ENCODE measurements around the gene ATP10A. TPM values are rescaled to one million over a fixed set of nuclear protein-coding genes. Genes with fewer than 3 reads are reported as not detected.
A peak's percentile ranks its signal among the peaks of the same experiment; 100 is the strongest.
"Not testable (repeated sequence)": the region's sequence is repeated elsewhere in the genome, so short reads cannot be mapped to it uniquely, and the experiment has no call there.

Gene ATP10A
- total and polyA plus RNA-seq, 2 donors from 2014 or later, result 4.0 to 6.8 TPM

DNA sequence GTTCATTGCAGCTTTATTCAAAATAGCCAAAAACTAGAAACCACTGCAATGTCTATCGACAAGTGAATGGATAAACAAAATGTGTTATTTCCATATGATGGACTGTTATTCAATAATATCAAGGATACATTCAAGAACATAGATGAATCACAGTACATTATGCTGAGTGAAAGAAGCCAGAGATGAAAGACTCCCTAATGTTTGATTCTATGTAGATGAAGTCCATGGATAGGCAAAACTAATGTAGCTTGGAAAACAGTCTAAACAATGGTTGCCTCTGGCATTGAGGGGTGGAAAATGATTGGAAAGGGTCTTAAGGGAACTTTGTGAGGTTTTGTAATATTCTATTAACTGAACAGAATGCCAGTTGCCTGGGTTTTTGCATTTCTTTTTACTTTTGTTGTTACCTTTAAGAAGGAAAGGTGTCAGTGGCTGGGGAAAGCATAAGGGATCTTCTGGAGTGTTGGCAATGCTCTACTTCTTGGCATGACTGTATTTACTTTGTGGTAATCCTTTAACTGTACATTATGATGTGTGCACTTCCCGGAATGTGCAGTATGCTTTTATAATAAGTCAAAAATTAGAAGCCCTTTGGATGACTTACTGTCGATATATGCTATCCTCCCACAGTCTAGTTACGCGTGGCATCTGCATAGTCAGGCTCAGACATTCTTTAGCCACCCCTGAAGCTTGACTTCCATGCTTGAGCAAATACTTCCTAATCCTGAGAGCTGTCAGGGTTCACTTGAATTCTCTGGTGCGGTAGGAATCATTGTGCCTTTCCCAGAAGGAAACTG lies 20.5 kb upstream of the ATP10A start:
- H3K36me3 ChIP-seq (ENCODE audit: control insufficient read depth in 2 of 3, insufficient read depth in 3 of 3, low read length in 3 of 3), result no peaks in the 10 kb centered on the region
- no peaks in the 10 kb centered on the region for H3K9me3 ChIP-seq (ENCODE audit: control insufficient read depth in 2 of 3, insufficient read depth in 1 of 3, low read length in 3 of 3)
- intact Hi-C loops (cut with DNase I), result no loop called here
- TF ChIP-seq, protein P1, sequence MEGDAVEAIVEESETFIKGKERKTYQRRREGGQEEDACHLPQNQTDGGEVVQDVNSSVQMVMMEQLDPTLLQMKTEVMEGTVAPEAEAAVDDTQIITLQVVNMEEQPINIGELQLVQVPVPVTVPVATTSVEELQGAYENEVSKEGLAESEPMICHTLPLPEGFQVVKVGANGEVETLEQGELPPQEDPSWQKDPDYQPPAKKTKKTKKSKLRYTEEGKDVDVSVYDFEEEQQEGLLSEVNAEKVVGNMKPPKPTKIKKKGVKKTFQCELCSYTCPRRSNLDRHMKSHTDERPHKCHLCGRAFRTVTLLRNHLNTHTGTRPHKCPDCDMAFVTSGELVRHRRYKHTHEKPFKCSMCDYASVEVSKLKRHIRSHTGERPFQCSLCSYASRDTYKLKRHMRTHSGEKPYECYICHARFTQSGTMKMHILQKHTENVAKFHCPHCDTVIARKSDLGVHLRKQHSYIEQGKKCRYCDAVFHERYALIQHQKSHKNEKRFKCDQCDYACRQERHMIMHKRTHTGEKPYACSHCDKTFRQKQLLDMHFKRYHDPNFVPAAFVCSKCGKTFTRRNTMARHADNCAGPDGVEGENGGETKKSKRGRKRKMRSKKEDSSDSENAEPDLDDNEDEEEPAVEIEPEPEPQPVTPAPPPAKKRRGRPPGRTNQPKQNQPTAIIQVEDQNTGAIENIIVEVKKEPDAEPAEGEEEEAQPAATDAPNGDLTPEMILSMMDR (IDR thresholded peaks at IDR 0.05; ENCODE audit: borderline replicate concordance, extremely low read depth, insufficient read depth), result no peak
- no peak overlapping the region for H3K9ac ChIP-seq (ENCODE audit: low read length in 3 of 3)
- H3K4me3 ChIP-seq (ENCODE audit: low read length in 3 of 3), result no peak overlapping the region
- DNase-seq (peak in 2 of 5 donors; percentile 51 to 69), FAIRE-seq (no peak)
- H3K27ac ChIP-seq (ENCODE audit: low read depth in 2 of 2, low read length in 2 of 2), result no peak overlapping the region
- H3K27me3 ChIP-seq (ENCODE audit: control insufficient read depth, insufficient read depth, low read length), result no peaks in the 10 kb centered on the region
- H3K4me1 ChIP-seq (ENCODE audit: control insufficient read depth in 2 of 3, insufficient read depth in 2 of 3, low read depth in 1 of 3, low read length in 3 of 3), result no peaks in the 10 kb centered on the region

DNA sequence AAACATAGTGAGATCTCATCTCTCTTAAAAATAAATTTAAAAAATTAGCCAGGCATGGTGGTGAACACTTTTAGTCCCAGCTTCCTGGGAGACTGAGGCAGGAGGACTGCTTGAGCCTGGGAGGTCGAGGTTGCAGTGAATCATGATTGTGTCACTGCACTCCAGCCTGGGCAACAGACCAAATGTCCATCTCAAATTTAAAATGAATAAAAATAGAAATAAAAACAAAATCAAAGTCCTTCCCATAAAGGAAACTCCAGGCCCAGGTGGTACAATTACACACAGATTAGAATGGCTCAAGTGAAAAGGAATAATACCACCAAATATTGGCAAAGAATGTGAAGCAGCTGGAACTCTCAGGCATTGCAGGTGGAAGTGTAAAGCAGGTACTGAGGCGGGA lies 19.3 kb upstream of the ATP10A start:
- no peak overlapping the region for H3K27ac ChIP-seq (ENCODE audit: low read depth in 2 of 2, low read length in 2 of 2)
- intact Hi-C loops (cut with DNase I), result no loop called here
- TF ChIP-seq, protein P1 (IDR thresholded peaks at IDR 0.05; ENCODE audit: borderline replicate concordance, extremely low read depth, insufficient read depth), result no peak
- H3K36me3 ChIP-seq (ENCODE audit: control insufficient read depth in 2 of 3, insufficient read depth in 3 of 3, low read length in 3 of 3), result no peaks in the 10 kb centered on the region
- FAIRE-seq (no peak), DNase-seq (no peak)
- no peaks in the 10 kb centered on the region for H3K27me3 ChIP-seq (ENCODE audit: control insufficient read depth, insufficient read depth, low read length)
- H3K9ac ChIP-seq (ENCODE audit: low read length in 3 of 3), result no peak overlapping the region
- no peak overlapping the region for H3K4me3 ChIP-seq (ENCODE audit: low read length in 3 of 3)
- no peaks in the 10 kb centered on the region for H3K9me3 ChIP-seq (ENCODE audit: control insufficient read depth in 2 of 3, insufficient read depth in 1 of 3, low read length in 3 of 3)
- H3K4me1 ChIP-seq (ENCODE audit: control insufficient read depth in 2 of 3, insufficient read depth in 2 of 3, low read depth in 1 of 3, low read length in 3 of 3), result no peaks in the 10 kb centered on the region

DNA sequence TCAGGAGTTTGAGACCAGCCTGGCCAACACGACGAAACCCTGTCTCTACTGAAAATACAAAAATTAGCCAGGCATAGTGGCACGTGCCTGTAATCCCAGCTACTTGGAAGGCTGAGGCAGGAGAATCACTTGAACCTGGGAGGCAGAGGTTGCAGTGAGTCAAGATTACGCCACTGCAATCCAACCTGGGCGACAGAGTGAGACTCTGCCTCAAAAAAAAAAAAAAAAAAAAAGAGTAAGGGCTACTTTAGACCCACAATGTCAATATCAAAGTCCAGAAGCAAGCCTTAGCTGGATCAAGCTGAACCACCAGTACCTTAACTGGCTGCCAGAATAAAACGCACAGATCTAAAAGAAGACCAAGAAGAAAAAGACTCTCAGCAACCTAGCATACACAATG lies 17.8 kb upstream of the ATP10A start:
- intact Hi-C loops (cut with DNase I); DNase-seq; H3K27ac ChIP-seq (ENCODE audit: low read depth in 2 of 2, low read length in 2 of 2); H3K9me3 ChIP-seq (ENCODE audit: control insufficient read depth in 2 of 3, insufficient read depth in 1 of 3, low read length in 3 of 3); H3K4me3 ChIP-seq (ENCODE audit: low read length in 3 of 3); FAIRE-seq; H3K9ac ChIP-seq (ENCODE audit: low read length in 3 of 3); H3K36me3 ChIP-seq (ENCODE audit: control insufficient read depth in 2 of 3, insufficient read depth in 3 of 3, low read length in 3 of 3); H3K27me3 ChIP-seq (ENCODE audit: control insufficient read depth, insufficient read depth, low read length); H3K4me1 ChIP-seq (ENCODE audit: control insufficient read depth in 2 of 3, insufficient read depth in 2 of 3, low read depth in 1 of 3, low read length in 3 of 3): not testable (repeated sequence)

DNA sequence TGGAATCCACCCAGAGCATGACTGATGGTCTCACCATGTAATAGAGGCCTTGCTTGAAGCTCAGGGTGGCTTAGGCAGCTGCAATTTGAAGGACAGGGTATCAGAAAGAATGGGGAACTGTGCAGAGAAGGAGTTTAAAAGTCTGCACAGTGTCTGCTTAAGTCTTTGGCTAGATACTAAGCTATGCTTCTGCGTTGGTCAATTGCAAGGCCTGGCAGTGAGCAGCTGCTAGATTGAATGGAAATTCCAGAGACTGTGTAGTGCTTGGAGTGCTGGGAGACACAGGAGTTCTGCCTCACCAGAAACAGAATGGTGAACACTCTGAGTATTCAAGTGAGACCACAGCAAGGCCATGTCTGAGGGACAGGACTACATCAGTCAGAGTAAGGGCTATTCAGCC lies 17.3 kb upstream of the ATP10A start:
- H3K4me3 ChIP-seq (ENCODE audit: low read length in 3 of 3), result no peak overlapping the region
- DNase-seq (no peak), FAIRE-seq (no peak)
- TF ChIP-seq, protein P1 (IDR thresholded peaks at IDR 0.05; ENCODE audit: borderline replicate concordance, extremely low read depth, insufficient read depth), result no peak
- H3K27ac ChIP-seq (ENCODE audit: low read depth in 2 of 2, low read length in 2 of 2), result no peak overlapping the region
- H3K9me3 ChIP-seq (ENCODE audit: control insufficient read depth in 2 of 3, insufficient read depth in 1 of 3, low read length in 3 of 3), result no peaks in the 10 kb centered on the region
- no peaks in the 10 kb centered on the region for H3K4me1 ChIP-seq (ENCODE audit: control insufficient read depth in 2 of 3, insufficient read depth in 2 of 3, low read depth in 1 of 3, low read length in 3 of 3)
- no peak overlapping the region for H3K9ac ChIP-seq (ENCODE audit: low read length in 3 of 3)
- H3K36me3 ChIP-seq (ENCODE audit: control insufficient read depth in 2 of 3, insufficient read depth in 3 of 3, low read length in 3 of 3), result no peaks in the 10 kb centered on the region
- no peaks in the 10 kb centered on the region for H3K27me3 ChIP-seq (ENCODE audit: control insufficient read depth, insufficient read depth, low read length)
- intact Hi-C loops (cut with DNase I), result no loop called here
